ENCODE data around the gene PPP1R18.
"Not testable (repeated sequence)": the region's sequence is repeated elsewhere in the genome, so short reads cannot be mapped to it uniquely, and the experiment has no call there.

The PPP1R18 gene

GRCh38 chr6:30719356-30719755 is 32.9 kb upstream of the PPP1R18 start:
- DNase-seq, result no peak

GRCh38 chr6:30717845-30718720 is 31.6 kb upstream of the PPP1R18 start:
- DNase-seq, result not testable (repeated sequence)

- peak; percentile 99 for DNase-seq
These were observed 30.8 kb upstream of the PPP1R18 start, which contains the start of gene MDC1 for GRCh38 chr6:30717129-30717844. Gene MDC1 (minus strand): TSS chr6:30717281. CDS start chr6:30715175, 2,106 bp downstream.

GRCh38 chr6:30716879-30717128 is 30.4 kb upstream of the PPP1R18 start:
- DNase-seq, result no peak

GRCh38 chr6:30714263-30714662 is 27.8 kb upstream of the PPP1R18 start:
- DNase-seq, result no peak

- DNase-seq, result no peak
These were observed 26.0 kb upstream of the PPP1R18 start for GRCh38 chr6:30712441-30712945.

- no peak for DNase-seq
These were observed 25.4 kb upstream of the PPP1R18 start for GRCh38 chr6:30711758-30712380.

- no peak for DNase-seq
These were observed 22.8 kb upstream of the PPP1R18 start for GRCh38 chr6:30709101-30709868.

- DNase-seq, result no peak
These were observed 20.9 kb upstream of the PPP1R18 start for GRCh38 chr6:30707281-30707850.

- DNase-seq, result no peak
These were observed 19.2 kb upstream of the PPP1R18 start for GRCh38 chr6:30705620-30706019.

- no peak for DNase-seq
These were observed 17.4 kb upstream of the PPP1R18 start for GRCh38 chr6:30703821-30704220.

- no peak for DNase-seq
These were observed 16.6 kb upstream of the PPP1R18 start for GRCh38 chr6:30703011-30703410.

- no peak for DNase-seq
These were observed 13.9 kb upstream of the PPP1R18 start for GRCh38 chr6:30700340-30700739.

- no peak for DNase-seq
These were observed 10.0 kb upstream of the PPP1R18 start for GRCh38 chr6:30696432-30696831.

- DNase-seq, result no peak
These were observed 4.9 kb upstream of the PPP1R18 start for GRCh38 chr6:30691208-30691847.

GRCh38 chr6:30690403-30691207 is 4.2 kb upstream of the PPP1R18 start, which contains the start of gene NRM:
Gene NRM (minus strand): TSS chr6:30690984. CDS start chr6:30690974, 10 bp downstream.
- DNase-seq, result peak; percentile 56

- DNase-seq, result no peak
These were observed 3.5 kb upstream of the PPP1R18 start for GRCh38 chr6:30689985-30690384.

GRCh38 chr6:30689022-30689865 is 2.8 kb upstream of the PPP1R18 start:
- no peak for DNase-seq

GRCh38 chr6:30688569-30688968 is 2.1 kb upstream of the PPP1R18 start:
- DNase-seq, result no peak

All from NCI-H524 treated with DMSO at 0.1 percent for 48 hours (cell line).